Activated T-cell treated with anti-CD3 and anti-CD28 coated beads for 1 hour (primary cell): ENCODE data around the gene LRRC4C.

Experiments used
- DNase-seq: peaks from one replicate; pipeline ENCODE4 v3.0.0-alpha.2; 2020; ENCODE audit warnings: low read depth

LRRC4C gene

GRCh38 chr11:40445391-40445790, 1014.1 kb downstream of the LRRC4C start:
- DNase-seq, result no peak

GRCh38 chr11:40444151-40444550, 1015.3 kb downstream of the LRRC4C start:
- DNase-seq, result no peak

- no peak for DNase-seq
These were observed 1024.1 kb downstream of the LRRC4C start for GRCh38 chr11:40435344-40435743.

GRCh38 chr11:40434926-40435325, 1024.5 kb downstream of the LRRC4C start:
- no peak for DNase-seq

- no peak for DNase-seq
These were observed 1027.1 kb downstream of the LRRC4C start for GRCh38 chr11:40432358-40432757.

GRCh38 chr11:40425168-40425567, 1034.3 kb downstream of the LRRC4C start:
- DNase-seq, result no peak

- DNase-seq, result no peak
These were observed 1038.1 kb downstream of the LRRC4C start for GRCh38 chr11:40421208-40421981.

GRCh38 chr11:40417627-40418026, 1041.8 kb downstream of the LRRC4C start:
- no peak for DNase-seq

GRCh38 chr11:40407355-40407754, 1052.1 kb downstream of the LRRC4C start:
- no peak for DNase-seq

GRCh38 chr11:40405614-40406013, 1053.8 kb downstream of the LRRC4C start:
- no peak for DNase-seq

- DNase-seq, result no peak
These were observed 1056.1 kb downstream of the LRRC4C start for GRCh38 chr11:40403321-40403720.

GRCh38 chr11:40401132-40401853, 1058.2 kb downstream of the LRRC4C start:
- DNase-seq, result no peak

GRCh38 chr11:40397141-40397540, 1062.3 kb downstream of the LRRC4C start:
- no peak for DNase-seq

GRCh38 chr11:40393511-40393910, 1065.9 kb downstream of the LRRC4C start:
- no peak for DNase-seq

- no peak for DNase-seq
These were observed 1067.8 kb downstream of the LRRC4C start for GRCh38 chr11:40391679-40392078.

GRCh38 chr11:40388097-40388818, 1071.2 kb downstream of the LRRC4C start:
- DNase-seq, result no peak

- no peak for DNase-seq
These were observed 1072.0 kb downstream of the LRRC4C start for GRCh38 chr11:40387240-40387980.

- DNase-seq, result no peak
These were observed 1074.5 kb downstream of the LRRC4C start for GRCh38 chr11:40384991-40385390.

GRCh38 chr11:40381481-40381880, 1078.0 kb downstream of the LRRC4C start:
- DNase-seq, result no peak

GRCh38 chr11:40380835-40381234, 1078.6 kb downstream of the LRRC4C start:
- no peak for DNase-seq

- DNase-seq, result no peak
These were observed 1083.1 kb downstream of the LRRC4C start for GRCh38 chr11:40376331-40376730.
